NCI-H460 (cell line): Measurements from ENCODE around the gene DYNC1I1. TPM values are rescaled to one million over a fixed set of nuclear protein-coding genes. Genes with fewer than 3 reads are reported as not detected.

Source experiments
- DNase-seq: peaks from one replicate; pipeline ENCODE4 v3.0.0-alpha.2; 2016; ENCODE audit warnings: low read depth; ENCODE audit errors: extremely low read depth
- total RNA-seq: library from RNA; depleted of rRNA; stranded (reverse); fragments of >200 nt; shearing (Covaris generic); gene quantifications from 2 replicates; pipeline ENCODE4 v1.2.3, GENCODE V29; 2014

The DYNC1I1 gene
- total RNA-seq, 1 experiment from 2014 or later = not detected

- DNase-seq = no peak
Observed at GRCh38 chr7:96005271-96005670, 232.9 kb downstream of the DYNC1I1 start.

- DNase-seq = no peak
Observed at GRCh38 chr7:96009148-96009547, 236.8 kb downstream of the DYNC1I1 start.

GRCh38 chr7:96013836-96014235 is 241.5 kb downstream of the DYNC1I1 start:
- DNase-seq = no peak

DNA sequence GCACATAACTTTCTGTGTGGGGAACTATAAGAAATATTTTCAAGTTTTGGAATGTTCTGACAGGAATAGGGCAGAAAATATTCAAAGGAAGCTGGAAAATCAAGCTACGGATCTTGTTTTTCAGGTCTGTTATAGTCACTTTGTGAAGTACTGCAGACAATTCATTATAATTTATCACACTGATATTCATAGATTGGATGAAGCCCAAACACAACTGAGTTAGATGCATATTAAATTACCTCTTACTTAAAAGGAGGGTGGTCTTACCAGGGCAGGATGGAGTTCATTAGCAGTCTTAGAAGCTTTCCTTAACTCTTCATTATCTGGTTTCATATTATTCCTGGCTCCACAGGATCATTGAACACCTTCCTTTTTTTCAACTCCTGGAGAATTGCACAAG is 242.3 kb downstream of the DYNC1I1 start:
- DNase-seq = no peak

DNA sequence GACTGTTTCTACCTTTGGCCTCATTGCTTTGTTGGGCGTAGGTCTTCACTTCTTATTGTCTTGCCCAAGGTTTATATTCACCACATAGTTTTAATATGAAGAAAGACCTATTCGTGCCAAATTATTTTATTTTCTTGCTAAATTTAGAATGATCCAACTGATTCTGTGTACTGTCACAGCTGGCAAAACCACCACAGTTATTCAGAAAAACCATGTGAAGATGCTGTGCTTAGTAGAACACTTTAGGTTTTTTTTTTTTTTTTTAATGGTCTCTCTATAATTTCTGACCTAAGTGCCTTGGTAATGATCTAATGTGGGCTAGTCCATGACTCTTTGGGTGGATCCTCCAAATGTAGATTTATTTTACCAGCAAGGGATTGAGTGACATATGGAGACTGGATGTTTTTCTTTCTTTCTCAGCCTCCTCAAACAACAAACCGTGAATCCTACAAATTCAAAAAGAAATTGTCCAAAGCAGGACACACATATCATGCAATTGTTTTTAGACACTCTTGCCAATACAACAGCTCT is 243.8 kb downstream of the DYNC1I1 start:
- no peak for DNase-seq

DNA sequence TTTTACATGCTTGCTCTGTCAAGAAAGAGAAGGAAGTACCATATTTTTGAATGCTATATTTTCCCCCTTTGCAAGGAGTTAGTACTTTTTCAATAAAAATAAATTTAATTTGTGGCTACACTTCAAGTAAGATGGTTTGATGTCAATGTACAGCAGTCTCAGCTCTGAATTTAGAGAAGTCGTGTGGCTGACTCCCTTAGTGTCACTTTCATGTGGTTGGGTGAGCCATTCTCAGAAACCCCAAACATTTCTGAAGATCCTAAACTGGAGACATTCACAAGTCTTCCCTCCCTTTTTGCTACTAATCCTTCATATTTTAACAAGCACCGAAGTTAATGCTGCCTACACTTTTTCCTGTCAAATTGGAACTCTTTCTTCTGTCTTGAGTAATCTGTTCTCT is 244.4 kb downstream of the DYNC1I1 start:
- no peak for DNase-seq

GRCh38 chr7:96017877-96018276 is 245.5 kb downstream of the DYNC1I1 start:
- DNase-seq = no peak

DNA sequence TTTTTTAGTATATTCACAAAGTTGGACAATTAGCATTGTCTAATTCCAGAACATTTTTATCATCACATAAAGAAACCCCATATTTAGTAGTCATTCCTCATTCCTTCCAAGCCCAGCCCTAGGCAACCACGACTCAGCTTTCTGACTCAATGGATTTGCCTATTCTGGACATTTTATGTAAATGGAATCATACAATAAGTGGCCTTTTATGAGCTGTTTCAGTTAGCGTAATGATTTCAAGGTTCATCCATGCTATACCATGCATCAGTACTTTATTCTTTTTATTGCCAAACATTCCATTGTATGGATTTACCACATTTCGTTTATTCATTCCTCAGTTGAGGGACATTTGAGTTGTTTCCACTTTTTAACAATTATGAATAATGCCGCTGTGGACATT is 249.2 kb downstream of the DYNC1I1 start:
- DNase-seq = no peak

DNA sequence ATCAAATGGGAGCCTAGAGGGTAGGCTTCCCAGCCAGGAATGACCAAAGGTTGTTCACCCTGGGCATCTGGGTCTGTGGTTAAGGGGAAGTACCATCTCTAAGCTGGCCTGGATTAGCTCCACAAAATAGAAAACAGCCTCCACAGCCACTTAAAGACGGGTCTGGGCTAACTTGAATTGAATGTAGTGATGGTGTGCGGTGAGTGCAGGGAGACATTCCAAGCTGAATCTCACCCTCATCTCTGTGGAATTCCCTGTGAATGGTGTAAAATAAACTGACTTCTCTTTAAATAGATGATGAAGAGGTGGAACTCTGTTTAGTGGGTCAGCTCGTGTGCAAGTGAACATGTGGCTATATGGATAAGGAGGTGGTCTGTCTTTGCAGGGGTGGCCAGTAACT is 251.0 kb downstream of the DYNC1I1 start:
- no peak for DNase-seq

DNA sequence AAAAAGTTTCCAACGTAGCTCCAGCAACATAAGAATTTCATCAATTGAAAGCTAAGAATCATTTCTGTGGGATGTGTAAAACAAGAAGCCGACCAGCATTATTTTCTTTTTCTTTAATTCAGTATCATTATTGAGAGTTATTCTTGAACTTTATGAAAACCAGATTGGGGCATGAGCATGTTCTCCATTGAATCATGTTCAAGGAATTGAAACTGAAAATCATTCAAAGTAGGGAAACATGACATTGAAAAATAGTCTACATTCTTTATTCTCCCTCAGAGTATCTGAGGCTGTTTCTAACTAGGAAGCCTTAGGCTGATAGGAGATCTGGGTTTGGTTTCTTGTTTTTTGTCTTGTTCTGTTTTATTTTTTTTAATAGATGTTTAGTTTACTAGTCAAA is 253.7 kb downstream of the DYNC1I1 start:
- DNase-seq = no peak

GRCh38 chr7:96026611-96027010 is 254.3 kb downstream of the DYNC1I1 start:
- no peak for DNase-seq

GRCh38 chr7:96028729-96029128 is 256.4 kb downstream of the DYNC1I1 start:
- DNase-seq = no peak

GRCh38 chr7:96033009-96033598 is 260.8 kb downstream of the DYNC1I1 start:
- no peak for DNase-seq

- no peak for DNase-seq
Observed at GRCh38 chr7:96034940-96035727, 262.8 kb downstream of the DYNC1I1 start.

GRCh38 chr7:96040250-96040772 is 268.0 kb downstream of the DYNC1I1 start:
- DNase-seq = no peak

DNA sequence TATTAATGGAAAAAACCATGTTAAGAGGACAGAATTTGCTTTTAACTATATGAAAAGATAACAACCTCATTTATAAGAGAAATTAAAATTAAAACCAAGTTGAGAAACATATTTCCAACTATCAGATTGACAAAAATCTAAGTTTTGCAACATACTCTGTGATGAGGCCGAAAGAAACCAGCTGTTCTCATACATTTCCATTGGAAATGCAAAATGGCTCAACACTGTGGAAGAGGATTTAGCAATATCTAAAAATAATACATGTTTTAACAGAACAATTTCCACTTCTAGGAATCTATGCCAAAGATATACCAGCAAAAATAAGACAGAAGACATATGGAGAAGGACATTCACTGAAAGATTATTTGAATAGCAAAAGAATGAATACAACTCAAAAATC is 268.8 kb downstream of the DYNC1I1 start:
- no peak for DNase-seq

GRCh38 chr7:96045181-96045580 is 272.8 kb downstream of the DYNC1I1 start:
- no peak for DNase-seq

DNA sequence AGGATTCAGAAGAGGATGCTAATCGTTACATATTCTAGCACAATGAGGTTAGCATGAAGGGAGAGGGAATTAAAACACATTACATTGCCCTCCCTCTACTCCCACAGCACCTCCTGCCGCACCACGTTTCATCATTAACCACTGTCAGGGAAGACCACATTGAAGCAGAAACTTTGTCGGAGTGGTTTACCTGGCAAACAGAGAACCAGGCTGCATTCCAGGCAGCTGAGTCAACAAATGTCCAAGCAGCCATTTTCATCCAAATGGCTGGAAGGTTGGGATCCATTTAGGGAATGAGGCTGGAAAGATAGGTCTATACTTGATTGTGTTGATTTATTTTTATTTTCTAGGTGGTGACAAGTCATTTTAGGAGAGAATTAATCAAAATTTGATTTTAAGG is 273.6 kb downstream of the DYNC1I1 start:
- DNase-seq = no peak

- no peak for DNase-seq
Observed at GRCh38 chr7:96052289-96052688, 279.9 kb downstream of the DYNC1I1 start.

- no peak for DNase-seq
Observed at GRCh38 chr7:96052860-96053470, 280.6 kb downstream of the DYNC1I1 start.

DNA sequence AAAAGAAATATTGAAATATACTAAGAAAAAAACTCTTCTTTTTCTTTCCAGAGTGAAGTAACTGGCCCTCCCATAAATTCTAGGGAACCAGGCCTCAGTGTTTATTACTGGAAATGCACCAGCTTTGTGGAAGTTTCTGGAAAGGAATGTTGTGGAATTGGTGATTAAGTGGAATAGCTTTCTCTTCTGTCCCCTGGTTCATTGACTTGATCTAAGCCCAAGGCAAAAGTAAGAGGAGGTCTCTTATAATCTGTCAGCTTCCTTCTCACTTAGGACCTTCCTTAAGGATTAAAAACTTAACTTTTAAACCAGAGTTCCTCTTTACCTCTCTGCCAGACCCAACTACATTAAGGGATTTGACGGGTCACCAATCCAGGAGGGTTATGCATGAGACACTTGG is 283.4 kb downstream of the DYNC1I1 start:
- no peak for DNase-seq

GRCh38 chr7:96059075-96059474 is 286.7 kb downstream of the DYNC1I1 start:
- DNase-seq = no peak
